ENCODE results near the gene SEMA7A. TPM values are rescaled to one million over a fixed set of nuclear protein-coding genes. Genes with fewer than 3 reads are reported as not detected.

SEMA7A gene
- total RNA-seq, 2 experiments from 2014 or later: 106 to 111 TPM

- ChIA-PET POLR2A (no interaction called here), CTCF (interaction anchor here (0.9 to 3.2 kb wide), 5 partner anchors 8 to 36 kb away, joined by 3 to 10 read pairs (median 4); no protein-coding TSS in a partner anchor)
These were observed 22.1 kb downstream of the SEMA7A start for GRCh38 chr15:74411686-74412085.

GRCh38 chr15:74410502-74410901 is 23.3 kb downstream of the SEMA7A start:
- ChIA-PET POLR2A (no interaction called here), CTCF (interaction anchor here (1.5 to 3.2 kb wide), 3 partner anchors 21 to 35 kb away, joined by 7 to 10 read pairs (median 7); no protein-coding TSS in a partner anchor)

- CTCF ChIA-PET: interaction anchor here (1.4 to 3.2 kb wide), 2 partner anchors 27 to 35 kb away, joined by 4 to 10 read pairs; no protein-coding TSS in a partner anchor
- POLR2A ChIA-PET: interaction anchor here (1.4 kb wide), 1 partner anchor 25 kb away, joined by 3 read pairs; no protein-coding TSS in a partner anchor
These were observed 24.5 kb downstream of the SEMA7A start for GRCh38 chr15:74409225-74409624.

GRCh38 chr15:74408815-74409214 is 24.9 kb downstream of the SEMA7A start:
- POLR2A ChIA-PET: interaction anchor here (1.4 kb wide), 1 partner anchor 25 kb away, joined by 3 read pairs; no protein-coding TSS in a partner anchor
- CTCF ChIA-PET: interaction anchor here (1.4 to 3.2 kb wide), 2 partner anchors 26 to 34 kb away, joined by 4 to 10 read pairs; no protein-coding TSS in a partner anchor

GRCh38 chr15:74408385-74408784 is 25.4 kb downstream of the SEMA7A start:
- ChIA-PET POLR2A (interaction anchor here (1.4 kb wide), 1 partner anchor 24 kb away, joined by 3 read pairs; no protein-coding TSS in a partner anchor), CTCF (interaction anchor here (1.4 to 3.2 kb wide), 2 partner anchors 26 to 34 kb away, joined by 4 to 10 read pairs; no protein-coding TSS in a partner anchor)

- POLR2A ChIA-PET: no interaction called here
- CTCF ChIA-PET: interaction anchor here (1.1 to 15.5 kb wide), 3 partner anchors 24 to 33 kb away, joined by 3 to 197 read pairs (median 3); no protein-coding TSS in a partner anchor
These were observed 26.6 kb downstream of the SEMA7A start for GRCh38 chr15:74406992-74407705.

GRCh38 chr15:74406517-74406916 is 27.2 kb downstream of the SEMA7A start:
- POLR2A ChIA-PET: interaction anchor here (0.6 kb wide), 1 partner anchor 207 kb away, joined by 3 read pairs; no protein-coding TSS in a partner anchor
- CTCF ChIA-PET: interaction anchor here (1.1 to 15.5 kb wide), 3 partner anchors 24 to 32 kb away, joined by 3 to 197 read pairs (median 3); no protein-coding TSS in a partner anchor

- CTCF ChIA-PET: interaction anchor here (15.5 kb wide), 1 partner anchor 23 kb away, joined by 197 read pairs; no protein-coding TSS in a partner anchor
- POLR2A ChIA-PET: interaction anchor here (0.6 kb wide), 2 partner anchors 26 to 208 kb away, joined by 3 to 5 read pairs; no protein-coding TSS in a partner anchor
These were observed 27.9 kb downstream of the SEMA7A start for GRCh38 chr15:74405823-74406222.

GRCh38 chr15:74403991-74404563 is 29.7 kb downstream of the SEMA7A start:
- ChIA-PET POLR2A (interaction anchor here (0.5 to 6.3 kb wide), 8 partner anchors 18 to 212 kb away, joined by 3 to 110 read pairs (median 6); partner anchors contain the start of genes CLK3 and SEMA7A), CTCF (interaction anchor here (0.9 to 15.5 kb wide), 10 partner anchors 15 to 367 kb away, joined by 3 to 197 read pairs (median 8); partner anchors contain the start of genes SEMA7A and UBL7)

GRCh38 chr15:74403588-74403919 is 30.2 kb downstream of the SEMA7A start:
- ChIA-PET CTCF (interaction anchor here (0.9 to 15.5 kb wide), 13 partner anchors 15 to 367 kb away, joined by 3 to 197 read pairs (median 5); partner anchors contain the start of genes SEMA7A and UBL7), POLR2A (interaction anchor here (0.5 to 6.3 kb wide), 7 partner anchors 19 to 213 kb away, joined by 3 to 110 read pairs (median 8); partner anchors contain the start of genes CLK3 and SEMA7A)

- CTCF ChIA-PET: interaction anchor here (0.9 to 15.5 kb wide), 15 partner anchors 8 to 368 kb away, joined by 3 to 197 read pairs (median 5); partner anchors contain the start of genes SEMA7A and UBL7
- POLR2A ChIA-PET: interaction anchor here (0.9 to 6.3 kb wide), 7 partner anchors 10 to 213 kb away, joined by 3 to 110 read pairs (median 8); partner anchors contain the start of genes CLK3 and SEMA7A
These were observed 30.7 kb downstream of the SEMA7A start for GRCh38 chr15:74402873-74403587.

- ChIA-PET CTCF (interaction anchor here (0.8 to 15.5 kb wide), 10 partner anchors 8 to 368 kb away, joined by 3 to 197 read pairs (median 4); partner anchors contain the start of gene SEMA7A), POLR2A (interaction anchor here (0.6 to 6.3 kb wide), 7 partner anchors 10 to 946 kb away, joined by 4 to 110 read pairs (median 8); partner anchors contain the start of genes CLK3 and SEMA7A)
These were observed 31.4 kb downstream of the SEMA7A start for GRCh38 chr15:74402337-74402841.

- POLR2A ChIA-PET: interaction anchor here (0.9 to 6.3 kb wide), 5 partner anchors 17 to 60 kb away, joined by 3 to 110 read pairs (median 9); partner anchors contain the start of genes SEMA7A and UBL7
These were observed 32.6 kb downstream of the SEMA7A start for GRCh38 chr15:74400915-74401757.

GRCh38 chr15:74400313-74400860 is 33.4 kb downstream of the SEMA7A start:
- POLR2A ChIA-PET: interaction anchor here (0.7 to 6.3 kb wide), 8 partner anchors 17 to 381 kb away, joined by 3 to 110 read pairs (median 6); partner anchors contain the start of genes SEMA7A and UBL7

More at GRCh38 chr15:74400915-74401757, 32.6 kb downstream of the SEMA7A start:
- CTCF ChIA-PET: interaction anchor here (0.8 to 15.5 kb wide), 10 partner anchors 12 to 244 kb away, joined by 3 to 197 read pairs (median 4); partner anchors contain the start of gene SEMA7A

GRCh38 chr15:74399511-74400312 is 34.0 kb downstream of the SEMA7A start:
- ChIA-PET POLR2A (interaction anchor here (0.7 to 6.3 kb wide), 8 partner anchors 16 to 382 kb away, joined by 3 to 110 read pairs (median 6); partner anchors contain the start of genes SEMA7A and UBL7), CTCF (interaction anchor here (0.8 to 15.5 kb wide), 10 partner anchors 9 to 243 kb away, joined by 3 to 197 read pairs (median 4); partner anchors contain the start of genes ARID3B and SEMA7A)

More at GRCh38 chr15:74400313-74400860, 33.4 kb downstream of the SEMA7A start:
- CTCF ChIA-PET: interaction anchor here (0.8 to 15.5 kb wide), 10 partner anchors 10 to 243 kb away, joined by 3 to 197 read pairs (median 4); partner anchors contain the start of gene SEMA7A

All from activated CD8-positive, alpha-beta memory T cell treated with anti-CD3 and anti-CD28 coated beads for 36 hours (primary cell).